CD14-positive monocyte (primary cell): ENCODE results near the gene BCL2L15. TPM values are rescaled to one million over a fixed set of nuclear protein-coding genes. Genes with fewer than 3 reads are reported as not detected.
A peak's percentile ranks its signal among the peaks of the same experiment; 100 is the strongest.

Experiments used
- DNase-seq, 3 donors: peaks; one replicate each; pipeline ENCODE4 v3.0.0-alpha.2; 2011 to 2022
- H2AFZ ChIP-seq: 2 replicates; pipeline ENCODE4 v1.6.0; 2012; ENCODE audit warnings: mild to moderate bottlenecking, low read depth, low read length, inconsistent platforms; ENCODE audit not compliant: insufficient read depth, poor library complexity, severe bottlenecking
- H3K27ac ChIP-seq, 2 donors: 1 replicate in 1 of 2; 2 replicates in 1 of 2; pipeline ENCODE4 v1.5.1; 2012 to 2013; ENCODE audit warnings: low read length in 2 of 2, control low read depth in 1 of 2, inconsistent platforms in 1 of 2, low read depth in 1 of 2, mild to moderate bottlenecking in 1 of 2
- H3K27me3 ChIP-seq, 2 donors: one replicate each; pipeline versions ENCODE4 v1.6.0 to v1.6.1; 2011 to 2013; ENCODE audit warnings: low read length in 2 of 2; ENCODE audit not compliant: control insufficient read depth in 2 of 2, insufficient read depth in 2 of 2
- H3K36me3 ChIP-seq, 2 donors: replicated peaks in 1 of 2; 1 replicate in 1 of 2; 2 replicates in 1 of 2; pipeline versions ENCODE4 v1.5.1 to v1.6.1; 2012 to 2013; ENCODE audit warnings: low read length in 2 of 2, control low read depth in 1 of 2, inconsistent platforms in 1 of 2, mild to moderate bottlenecking in 1 of 2; ENCODE audit not compliant: insufficient read depth in 2 of 2, control insufficient read depth in 1 of 2
- H3K4me1 ChIP-seq, 2 donors: 1 replicate in 1 of 2; 2 replicates in 1 of 2; pipeline versions ENCODE4 v1.5.1 to v1.6.1; 2012 to 2013; ENCODE audit warnings: low read length in 2 of 2, control low read depth in 1 of 2, inconsistent platforms in 1 of 2, mild to moderate bottlenecking in 1 of 2, moderate library complexity in 1 of 2; ENCODE audit not compliant: insufficient read depth in 2 of 2, control insufficient read depth in 1 of 2
- H3K4me2 ChIP-seq: replicated peaks from 2 replicates; pipeline ENCODE3; 2012; ENCODE audit warnings: low read length, moderate library complexity, mild to moderate bottlenecking; ENCODE audit not compliant: poor library complexity, severe bottlenecking; ENCODE audit errors: extremely low read depth
- H3K4me3 ChIP-seq, 3 experiments: fragments of 200-600 bp in 1 of 3; sonication (generic) in 1 of 3; replicated peaks in 1 of 3; 1 replicate in 2 of 3; 2 replicates in 1 of 3; pipeline ENCODE4 v1.5.1; 2011 to 2013; ENCODE audit warnings: low read length in 3 of 3, mild to moderate bottlenecking in 3 of 3, control low read depth in 2 of 3, low read depth in 2 of 3, inconsistent platforms in 1 of 3, moderate library complexity in 1 of 3
- H3K79me2 ChIP-seq: 2 replicates; pipeline ENCODE4 v1.6.0; 2012; ENCODE audit warnings: mild to moderate bottlenecking, control low read depth, inconsistent platforms, low read length, moderate library complexity; ENCODE audit not compliant: insufficient read depth
- H3K9ac ChIP-seq: 2 replicates; pipeline ENCODE4 v1.6.0; 2017; ENCODE audit warnings: low read length, mild to moderate bottlenecking; ENCODE audit not compliant: insufficient read depth, poor library complexity, severe bottlenecking
- H3K9me3 ChIP-seq, 2 donors: replicated peaks in 1 of 2; 1 replicate in 1 of 2; 2 replicates in 1 of 2; pipeline versions ENCODE4 v1.5.1 to v1.6.1; 2012 to 2013; ENCODE audit warnings: low read length in 2 of 2, control low read depth in 1 of 2; ENCODE audit not compliant: control insufficient read depth in 1 of 2, insufficient read depth in 1 of 2
- H4K20me1 ChIP-seq: 2 replicates; pipeline ENCODE4 v1.6.0; 2012; ENCODE audit warnings: mild to moderate bottlenecking, low read length, control low read depth, moderate library complexity; ENCODE audit not compliant: insufficient read depth
- H3K27ac Mint-ChIP-seq, 7 donors: one replicate each; pipeline ENCODE4 v1.8.0; 2020; ENCODE audit warnings: mild to moderate bottlenecking in 7 of 7, mixed read lengths in 7 of 7, moderate library complexity in 6 of 7, inconsistent platforms in 2 of 7
- H3K27me3 Mint-ChIP-seq, 3 donors: one replicate each; pipeline ENCODE4 v1.8.0; 2021 to 2022; ENCODE audit warnings: low read depth in 3 of 3, mild to moderate bottlenecking in 3 of 3, mixed read lengths in 3 of 3, moderate library complexity in 3 of 3, inconsistent platforms in 1 of 3
- H3K36me3 Mint-ChIP-seq, 2 donors: one replicate each; pipeline ENCODE4 v1.8.0; 2020; ENCODE audit warnings: mixed read lengths in 2 of 2, inconsistent platforms in 1 of 2, mild to moderate bottlenecking in 1 of 2
- H3K4me1 Mint-ChIP-seq: one replicate; pipeline ENCODE4 v1.8.0; 2020; ENCODE audit warnings: mild to moderate bottlenecking, mixed read lengths
- H3K4me3 Mint-ChIP-seq, 2 donors: one replicate each; pipeline ENCODE4 v1.8.0; 2020; ENCODE audit warnings: mild to moderate bottlenecking in 2 of 2, mixed read lengths in 2 of 2, moderate library complexity in 1 of 2
- H3K9me3 Mint-ChIP-seq, 7 donors: one replicate each; pipeline ENCODE4 v1.8.0; 2020 to 2022; ENCODE audit warnings: mixed read lengths in 7 of 7, mild to moderate bottlenecking in 6 of 7, moderate library complexity in 6 of 7, inconsistent platforms in 2 of 7
- CTCF ChIP-seq: fragments of 200-600 bp; IDR thresholded peaks from one replicate; pipeline ENCODE4 v1.8.0; 2022; ENCODE audit warnings: antibody characterized with exemption, mild to moderate bottlenecking
- WGBS: methylation state at CpG from one replicate; pipeline ENCODE4 v1.1.5; 2013; ENCODE audit warnings: missing lambda C conversion rate; ENCODE audit not compliant: insufficient coverage; 5-methylcytosine and 5-hydroxymethylcytosine counted together
- intact Hi-C, 2 donors: fragments of 100-400 bp; cut with micrococcal nuclease; formaldehyde crosslinking; loops; one replicate each; pipeline versions ENCODE4 v1.15.0 to v1.15.1; 2023
- polyA plus RNA-seq, 3 donors: library from polyadenylated mRNA; depleted of rRNA in 1 of 3; unstranded in 2 of 3; stranded (reverse) in 1 of 3; fragments of 300-500 nt in 2 of 3; fragments of >200 nt in 1 of 3; fragmentation: Illumina TruSeq in 2 of 3; gene quantifications; 1 replicate in 2 of 3; 2 replicates in 1 of 3; pipeline ENCODE4 v1.2.3, GENCODE V29; 2012 to 2021

BCL2L15 gene
- polyA plus RNA-seq, 3 donors: 0.73 TPM; not detected in 2

DNA sequence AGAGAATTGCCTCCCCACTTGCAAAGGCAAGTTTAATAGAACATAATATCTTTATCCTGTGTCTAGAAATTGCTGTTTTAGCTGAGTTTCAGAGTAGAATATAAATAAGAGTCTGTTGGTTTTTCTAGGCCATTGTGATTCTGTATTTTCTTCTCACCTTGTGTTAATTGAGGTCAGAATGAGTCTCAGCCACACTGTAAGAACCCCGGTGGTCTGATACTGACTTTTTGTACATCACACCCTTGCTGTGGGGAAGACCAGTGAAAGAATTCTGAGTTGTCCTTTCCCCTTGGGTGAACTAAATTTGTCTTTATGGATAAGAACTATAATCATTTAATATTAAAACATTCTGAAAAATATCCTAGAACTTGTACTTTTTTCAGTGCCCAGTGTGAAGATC, 48.6 kb upstream of the BCL2L15 start:
- no CpG with 5 or more reads among the region's 1 CpG for WGBS
- H3K4me3 ChIP-seq: no peak overlapping the region
- no peaks in the 10 kb centered on the region for H3K9me3 ChIP-seq
- peaks cover 0 to 4% (median 0%) of the 10 kb centered on the region in 7 donors for H3K9me3 Mint-ChIP-seq
- intact Hi-C loops: no loop called here
- peak overlapping the region in 1 of 7 donors; percentile 47 for H3K27ac Mint-ChIP-seq
- peaks cover 99% of the 10 kb centered on the region for H4K20me1 ChIP-seq
- peaks cover 7 to 8% of the 10 kb centered on the region in 2 donors for H3K36me3 ChIP-seq
- H3K4me1 ChIP-seq: peaks cover 67 to 89% of the 10 kb centered on the region in 2 donors
- no peak overlapping the region for H3K4me3 Mint-ChIP-seq
- H3K36me3 Mint-ChIP-seq: peaks cover 19 to 33% of the 10 kb centered on the region in 2 donors
- no peaks in the 10 kb centered on the region for H3K27me3 ChIP-seq
- no peak for TF ChIP-seq CTCF
- H2AFZ ChIP-seq: no peak overlapping the region
- H3K27me3 Mint-ChIP-seq: no peaks in the 10 kb centered on the region
- H3K4me1 Mint-ChIP-seq: peaks cover 95% of the 10 kb centered on the region
- H3K4me2 ChIP-seq: no peak overlapping the region
- H3K27ac ChIP-seq: peak overlapping the region in 1 of 2 donors; percentile 99
- DNase-seq: no peak
- H3K9ac ChIP-seq: no peak overlapping the region
- peaks cover 100% of the 10 kb centered on the region for H3K79me2 ChIP-seq

DNA sequence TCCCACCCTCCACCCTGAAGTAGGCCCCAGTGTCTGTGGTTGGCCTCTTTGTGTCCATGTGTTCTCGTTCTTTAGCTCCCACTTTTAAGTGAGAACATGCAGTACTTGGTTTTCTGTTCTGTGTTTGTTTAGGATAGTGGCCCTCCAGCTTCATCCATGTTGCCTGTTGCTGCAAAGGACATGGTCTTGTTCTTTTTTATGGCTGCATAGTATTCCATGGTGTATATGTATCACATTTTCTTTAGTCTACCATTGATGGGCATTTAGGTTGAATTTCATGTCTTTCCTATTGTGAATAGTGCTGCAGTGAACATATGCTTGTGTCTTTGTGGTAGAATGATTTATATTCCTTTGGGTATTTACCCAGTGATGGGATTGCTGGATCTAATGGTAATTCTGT, 47.8 kb upstream of the BCL2L15 start:
- Histone ChIP-seq H3K9ac (no peak overlapping the region), H3K4me1 (peaks cover 64 to 88% of the 10 kb centered on the region in 2 donors), H3K9me3 (no peaks in the 10 kb centered on the region), H4K20me1 (peaks cover 97% of the 10 kb centered on the region), H2AFZ (no peak overlapping the region), H3K27me3 (no peaks in the 10 kb centered on the region), H3K36me3 (no peaks in the 10 kb centered on the region), H3K4me3 (no peak overlapping the region), H3K4me2 (no peak overlapping the region), H3K79me2 (peaks cover 100% of the 10 kb centered on the region), H3K27ac (peak overlapping the region in 1 of 2 donors; percentile 99)
- H3K36me3 Mint-ChIP-seq: peaks cover 11 to 25% of the 10 kb centered on the region in 2 donors
- no peak for DNase-seq
- H3K27me3 Mint-ChIP-seq: peaks cover 0 to under 1% (median 0%) of the 10 kb centered on the region in 3 donors
- no peak for TF ChIP-seq CTCF
- WGBS: no CpG with 5 or more reads among the region's 1 CpG
- H3K9me3 Mint-ChIP-seq: peaks cover 0 to 4% (median 0%) of the 10 kb centered on the region in 7 donors
- H3K27ac Mint-ChIP-seq: peak overlapping the region in 5 of 7 donors; percentile 15 to 33 (median 28)
- no peak overlapping the region for H3K4me3 Mint-ChIP-seq
- intact Hi-C loops: no loop called here
- peaks cover 94% of the 10 kb centered on the region for H3K4me1 Mint-ChIP-seq
